HG03196 (cell line): ENCODE data around the gene CETN1.
A peak's percentile ranks its signal among the peaks of the same experiment; 100 is the strongest.

ENCODE experiments used
- ATAC-seq: cut with Tn5 transposase; IDR thresholded peaks from one replicate; pipeline ENCODE4 v1.9.1; 2021; ENCODE audit not compliant: unreplicated experiment

The CETN1 gene

DNA sequence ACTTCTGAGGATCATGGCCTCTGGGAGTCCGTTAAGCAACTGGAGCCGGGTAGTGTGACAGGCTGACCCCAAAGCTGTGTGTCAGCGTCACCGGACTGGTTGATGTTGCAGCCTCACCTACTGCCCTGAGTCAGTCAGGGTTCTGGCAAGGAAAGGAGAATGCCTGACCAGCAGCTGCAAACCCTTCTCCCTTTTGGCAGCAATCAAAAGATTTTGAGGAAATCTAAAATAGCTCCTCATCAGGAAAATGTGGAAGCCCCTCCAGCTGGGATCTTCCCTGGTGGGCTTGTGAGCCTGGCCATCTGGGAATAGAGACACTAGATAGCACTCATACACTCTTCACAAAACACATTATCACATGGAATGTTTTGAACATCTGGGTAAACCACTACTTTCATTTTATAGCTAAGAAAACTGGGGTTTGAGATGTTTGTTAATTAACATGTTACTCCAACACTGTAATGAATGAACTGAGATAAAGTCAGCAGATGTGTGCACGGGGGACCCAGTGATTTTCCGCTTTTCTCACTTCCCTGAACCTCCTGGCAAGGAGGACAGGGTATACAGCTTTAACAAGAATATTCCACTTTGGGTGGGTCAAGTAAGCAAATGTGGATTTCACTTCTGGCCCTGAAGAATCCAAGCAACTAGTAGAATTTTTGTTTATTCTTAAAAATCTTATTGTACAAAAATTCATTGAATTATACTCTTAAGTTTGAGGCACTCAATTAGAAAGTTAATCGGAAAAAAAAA, 41.3 kb downstream of the CETN1 start:
- no peak for ATAC-seq

DNA sequence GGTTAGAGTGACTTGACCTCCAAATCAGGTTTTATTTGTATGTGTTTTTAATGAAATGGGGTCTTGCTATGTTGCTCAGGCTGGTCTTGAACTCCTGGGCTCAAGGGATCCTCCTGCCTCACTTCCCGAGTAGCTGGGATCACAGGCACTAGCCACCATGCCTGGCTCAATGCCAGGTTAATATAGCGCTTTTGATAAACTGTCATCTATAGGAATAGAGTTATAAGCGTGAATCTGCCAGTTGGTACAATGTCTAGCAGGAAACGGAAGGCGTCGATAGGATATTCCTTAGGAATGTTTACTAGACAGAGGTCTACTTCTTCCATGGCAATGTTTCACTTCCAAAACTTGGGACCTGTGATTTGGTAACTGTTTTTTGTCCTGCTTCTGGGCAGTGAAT, 42.1 kb downstream of the CETN1 start:
- ATAC-seq: no peak

DNA sequence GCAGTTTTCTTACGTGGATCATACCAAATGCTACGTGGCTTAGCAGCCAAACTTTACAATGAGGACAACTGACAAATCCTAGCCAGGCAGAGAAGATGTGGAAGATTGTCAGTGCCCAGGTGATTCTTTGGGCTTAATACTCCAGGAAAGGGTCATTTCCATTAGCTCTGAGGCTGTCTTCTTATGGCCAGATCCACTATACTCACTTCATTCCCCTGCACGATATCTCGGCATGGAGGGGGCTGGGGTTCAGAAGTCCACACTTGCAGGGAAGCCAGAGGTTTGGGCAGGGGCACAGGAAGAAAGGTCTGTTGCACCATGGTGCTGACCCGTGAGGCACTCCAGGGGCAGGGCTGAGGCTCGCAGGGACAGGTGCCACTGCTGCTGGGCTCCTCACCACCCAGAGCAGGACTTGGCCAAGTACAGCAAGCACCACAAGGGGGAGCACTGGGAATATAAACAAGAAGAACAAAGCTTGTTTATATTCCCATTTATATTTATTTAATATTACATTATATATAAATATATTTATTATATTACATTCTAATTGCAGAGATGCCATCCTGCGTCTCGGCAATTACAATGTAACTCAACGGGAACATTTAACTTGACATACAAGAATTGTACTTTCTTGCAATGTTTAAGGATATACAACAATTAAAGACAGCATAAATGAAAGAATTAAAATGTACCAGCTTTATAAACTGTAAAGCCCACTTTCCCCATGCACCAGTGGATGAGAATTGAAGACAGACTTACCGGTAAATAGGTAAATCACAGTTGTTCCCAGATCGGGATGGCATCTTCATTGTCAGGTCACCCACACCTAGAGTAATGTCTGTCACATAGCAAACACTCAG, 43.8 kb downstream of the CETN1 start:
- peak; percentile 69 for ATAC-seq

DNA sequence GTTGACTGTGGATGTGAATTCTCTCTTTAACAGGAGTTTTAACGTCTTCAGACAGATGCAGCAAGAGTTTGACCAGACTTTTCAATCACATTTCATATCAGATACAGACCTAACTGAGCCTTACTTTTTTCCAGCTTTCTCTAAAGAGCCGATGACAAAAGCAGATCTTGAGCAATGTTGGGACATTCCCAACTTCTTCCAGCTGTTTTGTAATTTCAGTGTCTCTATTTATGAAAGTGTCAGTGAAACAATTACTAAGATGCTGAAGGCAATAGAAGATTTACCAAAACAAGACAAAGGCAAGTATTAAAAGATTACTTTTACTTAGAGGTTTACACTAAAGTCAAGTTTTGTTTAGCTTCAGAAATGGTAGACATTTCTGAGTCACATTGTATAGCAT, 47.1 kb downstream of the CETN1 start:
- ATAC-seq: no peak

DNA sequence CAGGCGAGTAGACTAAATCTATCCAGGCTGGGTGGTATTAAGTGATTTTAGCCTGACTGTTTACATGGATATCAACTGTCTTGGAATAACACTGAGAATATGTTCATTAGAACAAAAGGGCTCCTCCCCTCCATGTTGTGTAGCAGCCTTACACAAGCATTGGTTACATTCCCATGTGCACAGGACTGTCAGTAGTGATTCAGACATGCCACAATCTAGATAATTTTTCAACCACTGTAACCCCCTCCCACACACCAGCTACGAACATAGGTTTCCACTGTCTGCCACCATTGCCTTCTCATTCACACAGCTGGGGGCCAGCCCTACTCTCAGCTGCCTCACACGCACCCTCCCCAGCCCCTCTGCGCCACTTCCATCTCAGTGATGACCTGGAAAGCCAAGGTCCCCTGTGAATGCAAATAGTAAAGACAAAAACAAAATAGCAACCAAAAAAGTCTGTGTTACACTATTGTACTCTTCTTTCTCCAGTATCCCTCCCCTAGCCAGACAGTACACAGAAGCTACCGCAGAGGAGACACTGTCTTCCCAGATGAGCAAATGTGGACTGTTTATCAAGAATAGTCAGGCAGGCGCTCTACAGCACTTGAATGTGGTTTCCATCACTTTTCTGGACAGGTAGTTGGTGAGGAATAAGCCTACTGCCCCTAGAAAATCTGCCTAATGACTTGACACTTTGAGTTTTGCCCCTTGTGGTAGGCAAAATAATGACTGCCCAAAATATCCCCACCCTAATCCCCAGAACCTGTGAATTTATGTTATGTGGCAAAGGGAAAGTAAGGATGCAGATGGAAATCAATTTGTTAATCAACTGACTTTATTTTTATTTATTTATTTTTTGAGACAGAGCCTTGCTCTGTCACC, 49.3 kb downstream of the CETN1 start:
- no peak for ATAC-seq

DNA sequence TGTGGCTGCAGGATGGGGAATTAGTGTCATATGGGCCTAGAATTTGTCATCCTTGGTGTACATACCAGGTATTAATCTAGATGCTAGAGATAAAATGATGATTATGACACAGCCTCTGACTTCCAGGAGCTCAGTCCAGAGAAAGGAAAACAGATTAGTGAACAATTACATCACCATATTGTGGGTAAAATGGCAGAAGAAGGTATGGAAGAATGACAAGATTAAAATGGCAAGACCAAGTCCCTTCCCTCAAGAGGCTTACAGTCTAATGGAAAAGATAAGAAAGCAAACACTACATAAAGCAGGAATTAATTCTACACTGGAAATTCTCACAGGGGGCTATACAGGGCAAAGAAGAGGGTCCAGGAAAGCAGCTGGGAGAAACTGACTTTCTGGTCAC, 51.4 kb downstream of the CETN1 start:
- no peak for ATAC-seq
